Activated CD8-positive, alpha-beta T cell treated with anti-CD3 and anti-CD28 coated beads for 36 hours (primary cell): ENCODE results near the gene ESRRA. TPM values are rescaled to one million over a fixed set of nuclear protein-coding genes. Genes with fewer than 3 reads are reported as not detected.

Experiments used
- ATAC-seq: fragments of 200-7000 bp; cut with Tn5 transposase; one replicate; pipeline ENCODE4 v1.10.0; 2021; ENCODE audit warnings: mild to moderate bottlenecking, moderate library complexity
- CTCF ChIA-PET: fragments of 350-600 bp; sonication (Branson Sonifier 250); formaldehyde crosslinking; loops from one replicate; lab custom pipeline; 2021; ENCODE audit warnings: antibody characterized with exemption; lab: Charles Lee
- POLR2A ChIA-PET: fragments of 350-600 bp; sonication (Branson Sonifier 250); formaldehyde crosslinking; loops from one replicate; lab custom pipeline; 2021; ENCODE audit warnings: antibody characterized with exemption; lab: Charles Lee
- DNase-seq: peaks from one replicate; pipeline ENCODE4 v3.0.0-alpha.2; 2020
- H3K27ac Mint-ChIP-seq: one replicate; pipeline ENCODE4 v1.8.0; 2021; ENCODE audit warnings: mild to moderate bottlenecking, mixed read lengths
- H3K27me3 Mint-ChIP-seq: one replicate; pipeline ENCODE4 v1.8.0; 2021; ENCODE audit warnings: mixed read lengths
- H3K36me3 Mint-ChIP-seq: one replicate; pipeline ENCODE4 v1.8.0; 2021; ENCODE audit warnings: low read depth, mixed read lengths
- H3K4me1 Mint-ChIP-seq: one replicate; pipeline ENCODE4 v1.8.0; 2021; ENCODE audit warnings: low read depth, mixed read lengths
- H3K4me3 Mint-ChIP-seq: one replicate; pipeline ENCODE4 v1.8.0; 2021; ENCODE audit warnings: mild to moderate bottlenecking, moderate library complexity, mixed read lengths
- H3K9me3 Mint-ChIP-seq: one replicate; pipeline ENCODE4 v1.8.0; 2021; ENCODE audit warnings: mixed read lengths
- intact Hi-C: fragments of 100-400 bp; cut with micrococcal nuclease; formaldehyde crosslinking; loops from one replicate; pipeline ENCODE4 v1.10.0; 2022
- total RNA-seq, 2 experiments: library from RNA; stranded (reverse); gene quantifications; one replicate each; pipeline ENCODE4 v1.2.3, GENCODE V29; 2021
- TF ChIP-seq, protein P1 (sequence below): fragments of 200-600 bp; IDR thresholded peaks from one replicate; pipeline ENCODE4 v1.8.0; 2022; ENCODE audit warnings: antibody characterized with exemption, mild to moderate bottlenecking

Gene ESRRA
- total RNA-seq, 2 experiments from 2014 or later, result 37.5 to 42.4 TPM

DNA sequence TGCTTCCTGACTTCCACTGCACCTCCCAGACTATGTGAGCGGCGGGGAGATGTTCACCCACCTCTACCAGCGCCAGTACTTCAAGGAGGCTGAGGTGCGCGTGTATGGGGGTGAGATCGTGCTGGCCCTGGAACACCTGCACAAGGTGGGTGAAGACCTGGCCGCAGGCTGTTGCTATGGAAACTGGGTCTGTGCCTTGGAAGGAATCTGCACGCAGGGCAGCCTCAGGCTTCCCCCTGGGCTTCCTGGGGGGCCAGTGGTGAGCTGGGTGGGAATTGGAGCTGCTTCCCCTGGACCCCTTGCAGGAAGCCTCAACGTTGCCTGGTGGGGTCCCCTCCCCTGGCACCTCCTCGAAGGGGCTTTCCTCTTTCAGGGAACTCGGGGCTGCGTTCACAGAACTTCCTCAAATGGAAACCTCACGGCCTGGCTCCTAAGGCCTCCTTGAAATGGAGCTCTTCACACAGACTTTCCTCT lies 55.2 kb downstream of the ESRRA start:
- ChIA-PET POLR2A (interaction anchor here (0.7 to 2.5 kb wide), 6 partner anchors 11 to 117 kb away, joined by 3 to 11 read pairs (median 3); partner anchors contain the start of genes PRDX5 and TRMT112), CTCF (interaction anchor here (1.3 to 9.5 kb wide), 6 partner anchors 12 to 292 kb away, joined by 3 to 75 read pairs (median 6); partner anchors contain the start of gene CCDC88B)
- TF ChIP-seq, protein P1, sequence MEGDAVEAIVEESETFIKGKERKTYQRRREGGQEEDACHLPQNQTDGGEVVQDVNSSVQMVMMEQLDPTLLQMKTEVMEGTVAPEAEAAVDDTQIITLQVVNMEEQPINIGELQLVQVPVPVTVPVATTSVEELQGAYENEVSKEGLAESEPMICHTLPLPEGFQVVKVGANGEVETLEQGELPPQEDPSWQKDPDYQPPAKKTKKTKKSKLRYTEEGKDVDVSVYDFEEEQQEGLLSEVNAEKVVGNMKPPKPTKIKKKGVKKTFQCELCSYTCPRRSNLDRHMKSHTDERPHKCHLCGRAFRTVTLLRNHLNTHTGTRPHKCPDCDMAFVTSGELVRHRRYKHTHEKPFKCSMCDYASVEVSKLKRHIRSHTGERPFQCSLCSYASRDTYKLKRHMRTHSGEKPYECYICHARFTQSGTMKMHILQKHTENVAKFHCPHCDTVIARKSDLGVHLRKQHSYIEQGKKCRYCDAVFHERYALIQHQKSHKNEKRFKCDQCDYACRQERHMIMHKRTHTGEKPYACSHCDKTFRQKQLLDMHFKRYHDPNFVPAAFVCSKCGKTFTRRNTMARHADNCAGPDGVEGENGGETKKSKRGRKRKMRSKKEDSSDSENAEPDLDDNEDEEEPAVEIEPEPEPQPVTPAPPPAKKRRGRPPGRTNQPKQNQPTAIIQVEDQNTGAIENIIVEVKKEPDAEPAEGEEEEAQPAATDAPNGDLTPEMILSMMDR, result no peak
- Mint-ChIP-seq H3K27ac (no peak overlapping the region), H3K9me3 (no peaks in the 10 kb centered on the region), H3K36me3 (peaks cover 51% of the 10 kb centered on the region), H3K4me1 (peaks cover 39% of the 10 kb centered on the region), H3K27me3 (no peaks in the 10 kb centered on the region), H3K4me3 (peak overlapping the region; percentile 79)
- intact Hi-C loops, result no loop called here
- peak; percentile 17 for DNase-seq
- no peak for ATAC-seq

DNA sequence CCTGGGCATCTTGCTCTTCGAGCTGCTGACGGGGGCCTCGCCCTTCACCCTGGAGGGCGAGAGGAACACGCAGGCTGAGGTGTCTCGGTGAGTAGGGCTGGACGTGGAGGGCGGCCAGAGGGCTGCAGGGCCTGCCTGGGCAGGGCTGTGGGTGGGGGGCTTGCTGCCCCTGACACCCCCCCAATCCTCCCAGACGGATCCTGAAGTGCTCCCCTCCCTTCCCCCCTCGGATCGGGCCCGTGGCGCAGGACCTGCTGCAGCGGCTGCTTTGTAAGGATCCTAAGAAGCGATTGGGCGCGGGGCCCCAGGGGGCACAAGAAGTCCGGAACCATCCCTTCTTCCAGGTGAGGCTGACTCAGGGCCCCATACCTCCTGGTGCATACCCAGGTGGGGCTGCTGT lies 56.3 kb downstream of the ESRRA start:
- Mint-ChIP-seq H3K4me1 (peaks cover 35% of the 10 kb centered on the region), H3K27me3 (no peaks in the 10 kb centered on the region), H3K4me3 (no peak overlapping the region), H3K9me3 (no peaks in the 10 kb centered on the region), H3K27ac (no peak overlapping the region), H3K36me3 (peaks cover 55% of the 10 kb centered on the region)
- ATAC-seq (no peak), DNase-seq (no peak)
- intact Hi-C loops, result no loop called here
- ChIA-PET CTCF (interaction anchor here (1.6 to 2.3 kb wide), 3 partner anchors 29 to 291 kb away, joined by 6 to 14 read pairs (median 6); no protein-coding TSS in a partner anchor), POLR2A (interaction anchor here (1.5 kb wide), 1 partner anchor 14 kb away, joined by 3 read pairs; no protein-coding TSS in a partner anchor)
- TF ChIP-seq, protein P1, result no peak

DNA sequence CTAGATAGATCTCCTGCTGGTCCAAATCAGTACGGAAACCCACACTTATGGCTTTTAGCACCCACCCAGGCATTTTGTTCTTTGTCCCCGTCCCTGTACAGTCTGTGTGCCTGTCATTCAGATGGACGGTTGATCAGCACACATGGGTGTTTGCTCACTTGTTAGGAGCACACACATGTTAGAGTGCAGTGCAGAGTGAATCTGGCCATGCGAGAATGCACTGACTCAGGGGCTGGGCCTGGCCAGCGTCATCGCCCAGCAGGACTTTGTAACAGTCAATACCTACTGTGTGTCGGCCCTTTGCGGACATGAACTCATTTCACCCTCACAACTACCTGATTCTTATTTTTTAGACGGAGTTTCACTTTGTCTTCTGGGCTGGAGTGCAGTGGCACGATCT lies 57.0 kb downstream of the ESRRA start:
- ATAC-seq (no peak), DNase-seq (no peak)
- H3K27ac Mint-ChIP-seq, result no peak overlapping the region
- no peaks in the 10 kb centered on the region for H3K27me3 Mint-ChIP-seq
- ChIA-PET CTCF (no interaction called here), POLR2A (interaction anchor here (1.5 kb wide), 1 partner anchor 13 kb away, joined by 3 read pairs; no protein-coding TSS in a partner anchor)
- H3K4me1 Mint-ChIP-seq, result peaks cover 34% of the 10 kb centered on the region
- no peak overlapping the region for H3K4me3 Mint-ChIP-seq
- intact Hi-C loops, result no loop called here
- H3K9me3 Mint-ChIP-seq, result no peaks in the 10 kb centered on the region
- TF ChIP-seq, protein P1, result no peak
- H3K36me3 Mint-ChIP-seq, result peaks cover 55% of the 10 kb centered on the region

DNA sequence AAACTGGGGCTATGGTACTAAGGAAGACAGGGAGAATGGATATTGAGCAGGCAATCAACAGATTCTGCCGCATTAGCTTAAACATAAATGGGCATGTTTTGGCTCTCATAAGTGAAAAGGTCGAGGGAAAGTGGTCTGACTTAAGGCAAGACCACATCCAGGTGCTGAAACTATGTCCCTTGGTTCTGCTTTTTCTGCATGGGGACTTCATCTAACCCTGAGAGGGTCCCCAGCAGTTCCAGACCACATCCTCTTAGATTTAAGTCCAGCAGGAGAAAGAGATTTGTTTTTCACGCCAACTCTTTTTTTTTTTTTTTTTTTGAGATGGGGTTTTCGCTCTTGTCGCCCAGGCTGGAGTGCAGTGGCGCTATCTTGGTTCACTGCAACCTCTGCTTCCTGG lies 59.1 kb downstream of the ESRRA start:
- CTCF ChIA-PET, result no interaction called here
- peaks cover 25% of the 10 kb centered on the region for H3K4me1 Mint-ChIP-seq
- H3K4me3 Mint-ChIP-seq, result no peak overlapping the region
- no peaks in the 10 kb centered on the region for H3K27me3 Mint-ChIP-seq
- TF ChIP-seq, protein P1, result no peak
- intact Hi-C loops, result no loop called here
- H3K27ac Mint-ChIP-seq, result no peak overlapping the region
- ATAC-seq, result no peak
- no peak for DNase-seq
- H3K9me3 Mint-ChIP-seq, result no peaks in the 10 kb centered on the region
- POLR2A ChIA-PET, result interaction anchor here (0.6 kb wide), 1 partner anchor 16 kb away, joined by 3 read pairs; no protein-coding TSS in a partner anchor
- H3K36me3 Mint-ChIP-seq, result peaks cover 59% of the 10 kb centered on the region

DNA sequence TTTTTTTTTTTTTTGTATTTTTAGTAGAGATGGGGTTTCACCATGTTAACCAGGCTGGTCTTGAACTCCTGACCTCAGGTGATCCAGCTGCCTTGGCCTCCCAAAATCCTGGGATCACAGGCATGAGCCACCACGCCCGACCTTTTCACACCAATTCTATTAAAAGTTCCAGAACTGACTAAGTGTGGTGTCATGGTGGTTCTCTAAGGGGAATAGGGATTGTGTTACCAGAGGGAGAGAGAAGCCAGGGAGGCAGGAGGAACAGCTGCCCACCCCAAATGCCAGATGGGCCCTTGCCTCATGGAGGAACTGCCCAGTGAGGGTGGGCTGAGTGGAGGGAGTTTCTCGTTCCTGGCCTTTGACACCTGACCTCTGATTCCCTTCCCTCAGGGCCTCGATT lies 59.6 kb downstream of the ESRRA start:
- H3K27ac Mint-ChIP-seq, result no peak overlapping the region
- ChIA-PET CTCF (no interaction called here), POLR2A (interaction anchor here (0.6 kb wide), 1 partner anchor 16 kb away, joined by 3 read pairs; no protein-coding TSS in a partner anchor)
- H3K27me3 Mint-ChIP-seq, result no peaks in the 10 kb centered on the region
- DNase-seq (no peak), ATAC-seq (no peak)
- no peak overlapping the region for H3K4me3 Mint-ChIP-seq
- no peaks in the 10 kb centered on the region for H3K9me3 Mint-ChIP-seq
- TF ChIP-seq, protein P1, result no peak
- peaks cover 60% of the 10 kb centered on the region for H3K36me3 Mint-ChIP-seq
- H3K4me1 Mint-ChIP-seq, result peaks cover 22% of the 10 kb centered on the region
- intact Hi-C loops, result no loop called here
